Activated T-cell treated with anti-CD3 and anti-CD28 coated beads, Interleukin-2, amount 50 U/mL, for 1 hour (primary cell): Measurements from ENCODE around the gene LCE6A.

ENCODE experiments used
- DNase-seq: peaks from one replicate; pipeline ENCODE4 v3.0.0-alpha.2; 2020

The LCE6A gene

DNA sequence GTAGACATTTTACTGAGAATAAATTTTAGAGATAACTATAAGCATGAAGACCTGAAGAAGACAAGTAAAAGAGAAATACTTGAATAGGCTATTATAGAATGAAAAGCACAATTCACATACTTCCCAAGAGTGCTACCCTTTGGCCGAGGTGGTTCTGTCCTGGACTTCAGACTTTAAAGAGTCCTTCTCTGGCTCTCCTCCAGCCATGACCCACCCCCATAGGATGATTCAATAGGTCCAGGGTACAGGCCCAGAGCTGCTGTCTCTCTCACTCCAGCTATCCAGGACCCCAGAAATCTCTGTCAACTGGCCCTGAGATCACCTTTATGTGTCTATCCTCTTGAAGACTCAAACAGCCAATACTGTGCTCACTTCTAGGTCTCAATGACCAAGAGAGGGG lies 34.2 kb downstream of the LCE6A start:
- DNase-seq: no peak

GRCh38 chr1:152878042-152878441 lies 35.4 kb downstream of the LCE6A start, which contains the start of gene SMCP:
SMCP (plus strand) TSS chr1:152878322; CDS start chr1:152884423, 6,101 bp downstream.
- DNase-seq: no peak

- no peak for DNase-seq
Measured at GRCh38 chr1:152879559-152880198, 37.0 kb downstream of the LCE6A start.

DNA sequence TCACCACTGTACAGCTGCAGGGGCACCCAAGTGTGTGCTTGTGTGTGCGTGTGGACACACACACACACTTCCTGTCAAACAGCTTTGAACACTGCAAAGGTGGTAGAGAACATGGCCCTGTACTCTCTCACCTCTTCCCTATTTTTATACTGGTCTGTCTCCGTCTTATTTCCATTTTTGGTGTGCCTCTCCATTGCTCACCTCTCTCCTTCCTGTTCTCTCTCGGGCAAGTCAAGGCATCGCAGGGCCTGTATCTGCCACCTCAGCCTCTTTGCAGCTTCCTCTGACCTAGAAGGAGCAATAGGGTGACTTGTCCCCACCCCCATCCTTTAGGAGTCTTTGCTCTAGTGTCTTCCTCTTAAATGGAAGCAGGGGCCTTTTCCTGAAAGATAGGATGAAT lies 37.7 kb downstream of the LCE6A start:
- no peak for DNase-seq

DNA sequence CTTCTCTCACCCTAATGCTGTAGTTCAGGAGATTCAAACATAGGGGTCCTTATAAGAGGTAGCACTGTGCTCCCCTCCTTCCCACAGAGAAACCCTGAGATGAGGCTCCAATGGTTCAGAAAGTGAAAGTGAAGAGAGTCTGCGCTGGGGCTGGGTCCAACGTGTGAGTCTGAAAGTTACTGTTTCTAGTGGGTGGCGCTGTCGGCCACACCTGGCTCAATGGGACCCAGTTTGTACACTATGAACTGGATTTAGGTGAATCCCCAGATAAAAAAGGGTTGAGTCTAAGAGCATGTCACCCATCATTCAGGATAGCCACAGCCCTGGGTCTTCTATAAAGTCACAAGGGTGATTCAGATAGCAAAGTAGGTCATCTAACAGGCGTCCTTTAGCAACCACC lies 38.3 kb downstream of the LCE6A start:
- no peak for DNase-seq

- DNase-seq: no peak
Measured at GRCh38 chr1:152884085-152884484, 41.4 kb downstream of the LCE6A start.

DNA sequence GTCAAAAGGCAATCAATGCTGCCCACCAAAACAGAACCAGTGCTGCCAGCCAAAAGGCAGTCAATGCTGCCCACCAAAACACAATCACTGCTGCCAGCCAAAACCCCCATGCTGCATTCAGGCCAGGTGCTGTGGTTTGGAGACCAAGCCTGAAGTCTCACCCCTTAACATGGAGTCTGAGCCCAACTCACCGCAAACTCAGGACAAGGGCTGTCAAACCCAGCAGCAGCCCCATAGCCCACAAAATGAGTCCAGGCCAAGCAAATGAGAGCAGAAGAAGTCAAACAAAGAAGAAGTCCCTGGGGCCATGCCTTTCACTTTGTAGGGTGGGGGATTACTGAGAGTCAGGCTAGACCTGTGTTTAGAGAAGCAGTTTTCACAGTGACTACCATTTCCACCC lies 41.9 kb downstream of the LCE6A start:
- DNase-seq: no peak

- no peak for DNase-seq
Measured at GRCh38 chr1:152884966-152885624, 42.4 kb downstream of the LCE6A start.

- DNase-seq: no peak
Measured at GRCh38 chr1:152886085-152886484, 43.4 kb downstream of the LCE6A start.

DNA sequence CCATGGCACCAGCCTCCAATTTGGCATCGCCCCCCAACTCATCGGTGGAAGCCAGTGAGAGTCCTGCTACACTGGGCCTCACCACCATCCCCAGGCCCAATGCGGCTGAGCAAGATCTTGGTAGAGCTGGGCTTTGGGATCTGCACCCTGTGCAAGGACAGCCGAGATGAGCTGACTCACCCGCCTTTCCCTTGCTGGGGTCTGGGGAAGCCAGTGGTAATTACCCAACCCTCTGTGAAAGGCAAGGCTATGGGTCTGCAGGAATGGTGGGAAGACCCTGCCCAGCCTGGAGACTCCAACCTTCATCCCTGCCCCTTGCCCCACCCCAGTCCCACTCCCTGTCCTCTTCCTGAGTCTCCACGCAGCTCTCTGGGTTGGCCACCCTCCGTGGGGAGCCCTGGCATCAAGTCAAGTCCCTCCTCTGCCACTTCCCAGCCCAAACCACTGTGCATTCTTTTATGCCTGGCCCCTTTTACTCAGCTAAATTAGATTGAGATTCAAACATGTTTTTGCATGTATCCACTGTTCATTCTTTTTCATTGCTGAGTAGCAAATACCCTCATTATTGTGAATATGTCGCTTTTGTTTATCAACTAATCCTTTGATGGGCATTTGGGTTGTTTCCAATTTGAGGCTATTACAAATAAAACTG lies 44.2 kb downstream of the LCE6A start:
- no peak for DNase-seq

DNA sequence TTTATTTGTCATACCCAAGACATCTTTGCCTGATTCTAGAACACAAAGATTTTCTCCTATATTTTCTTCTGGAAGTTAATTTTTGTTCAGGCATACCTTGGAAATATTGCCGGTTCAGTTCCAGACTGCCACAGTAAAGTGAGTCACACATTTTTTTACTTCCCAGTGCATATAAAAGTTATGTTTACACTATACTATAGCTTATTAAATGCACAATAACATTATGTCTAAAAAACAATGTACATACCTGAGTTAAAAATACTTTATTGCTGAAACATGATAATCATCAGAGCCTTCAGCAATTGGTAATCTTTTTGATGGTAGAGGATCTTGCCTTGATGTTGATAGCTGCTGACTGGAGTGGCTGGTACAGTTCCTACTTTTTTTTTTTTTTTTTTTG lies 45.5 kb downstream of the LCE6A start:
- no peak for DNase-seq
